Small intestine (tissue), 7 donors: ENCODE results near the gene LBH. TPM values are rescaled to one million over a fixed set of nuclear protein-coding genes. Genes with fewer than 3 reads are reported as not detected.

Experiments
- DNase-seq, 2 donors: peaks; one replicate each; pipeline versions ENCODE4 v3.0.0 to v3.0.0-alpha.2; 2013
- FAIRE-seq: peaks from 2 replicates; lab custom pipeline; 2012; peaks lifted over from hg19 to GRCh38; lab: Jason Lieb, UNC
- H3K27ac ChIP-seq, 3 donors: one replicate each; pipeline ENCODE4 v1.5.1; 2013; ENCODE audit warnings: low read length in 2 of 3, mild to moderate bottlenecking in 2 of 3, control low read depth in 1 of 3, inconsistent platforms in 1 of 3, low read depth in 1 of 3, moderate library complexity in 1 of 3
- H3K27me3 ChIP-seq, 3 donors: one replicate each; pipeline ENCODE4 v1.6.1; 2013; ENCODE audit warnings: low read length in 3 of 3, inconsistent platforms in 1 of 3; ENCODE audit not compliant: control insufficient read depth in 3 of 3, insufficient read depth in 3 of 3
- H3K36me3 ChIP-seq, 3 donors: one replicate each; pipeline ENCODE4 v1.6.1; 2013; ENCODE audit warnings: low read length in 3 of 3, inconsistent platforms in 1 of 3, low read depth in 1 of 3, mild to moderate bottlenecking in 1 of 3, moderate library complexity in 1 of 3; ENCODE audit not compliant: control insufficient read depth in 3 of 3, insufficient read depth in 2 of 3
- H3K4me1 ChIP-seq, 3 donors: one replicate each; pipeline ENCODE4 v1.6.1; 2013; ENCODE audit warnings: low read length in 2 of 3, inconsistent platforms in 1 of 3, low read depth in 1 of 3, mild to moderate bottlenecking in 1 of 3, moderate library complexity in 1 of 3; ENCODE audit not compliant: control insufficient read depth in 3 of 3, insufficient read depth in 2 of 3
- H3K4me3 ChIP-seq, 3 donors: one replicate each; pipeline ENCODE4 v1.5.1; 2013; ENCODE audit warnings: low read length in 3 of 3, control low read depth in 1 of 3, inconsistent platforms in 1 of 3, low read depth in 1 of 3, mild to moderate bottlenecking in 1 of 3, moderate library complexity in 1 of 3
- H3K9me3 ChIP-seq, 2 donors: one replicate each; pipeline ENCODE4 v1.6.1; 2013; ENCODE audit warnings: low read depth in 1 of 2, low read length in 1 of 2; ENCODE audit not compliant: control insufficient read depth in 2 of 2, insufficient read depth in 1 of 2
- WGBS, 3 donors: extraction: QIAGEN DNeasy Blood & Tissue Kit; methylation state at CpG; one replicate each; pipeline ENCODE4 v1.1.7; 2013; 5-methylcytosine and 5-hydroxymethylcytosine counted together
- polyA plus RNA-seq, 4 donors: library from polyadenylated mRNA; stranded (reverse) in 3 of 4; unstranded in 1 of 4; fragments of 200-250 nt in 3 of 4; fragments of 120-200 nt in 1 of 4; gene quantifications; one replicate each; pipeline versions ENCODE4 v1.2.1 to v1.2.3, GENCODE V29; 2013
- donor health status: healthy with polysubstance abuse.
- donor health status: control.
- donor health status: control.
- donor health status: Bipolar disorder and iron deficiency.
- donor health status: healthy.

LBH gene
- polyA plus RNA-seq, 4 donors = 3.8 to 17.6 (median 12.0) TPM

GRCh38 chr2:30226144-30227032, 4.9 kb upstream of the LBH start:
- peak overlapping the region; percentile 61 to 96 (median 74) for H3K27ac ChIP-seq
- H3K4me3 ChIP-seq = no peak overlapping the region
- no peaks in the 10 kb centered on the region for H3K36me3 ChIP-seq
- H3K4me1 ChIP-seq = peaks cover 7 to 19% (median 13%) of the 10 kb centered on the region in 3 donors
- DNase-seq = no peak
- no peaks in the 10 kb centered on the region for H3K9me3 ChIP-seq
- no peak for FAIRE-seq
- peaks cover 0 to 19% (median 0%) of the 10 kb centered on the region in 3 donors for H3K27me3 ChIP-seq
- 65 to 81% (median 70%) methylated on average over 10 of the region's 10 CpGs for WGBS, 3 donors

GRCh38 chr2:30229596-30229995, 1.7 kb upstream of the LBH start:
- H3K4me1 ChIP-seq = peaks cover 2 to 24% (median 13%) of the 10 kb centered on the region in 3 donors
- no peaks in the 10 kb centered on the region for H3K36me3 ChIP-seq
- H3K9me3 ChIP-seq = no peaks in the 10 kb centered on the region
- no peak for DNase-seq
- 79 to 92% (median 88%) methylated on average over 3 of the region's 3 CpGs for WGBS, 3 donors
- no peak for FAIRE-seq
- H3K27me3 ChIP-seq = peaks cover 0 to 46% (median 0%) of the 10 kb centered on the region in 3 donors
- H3K4me3 ChIP-seq = no peak overlapping the region
- no peak overlapping the region for H3K27ac ChIP-seq

GRCh38 chr2:30230497-30231211, 680 bp upstream of the LBH start:
- no peak for FAIRE-seq
- H3K4me1 ChIP-seq = peaks cover 0 to 20% (median 10%) of the 10 kb centered on the region in 3 donors

GRCh38 chr2:30231996-30232800, 864 bp downstream of the LBH start:
- Histone ChIP-seq H3K4me1 (peaks cover 0 to 20% (median under 1%) of the 10 kb centered on the region in 3 donors), H3K4me3 (peak overlapping the region; percentile 68 to 77 (median 72))

More at GRCh38 chr2:30230497-30231211, 680 bp upstream of the LBH start:
- no peak for DNase-seq
- 6 to 25% (median 20%) methylated on average over 49 to 50 of the region's 50 CpGs for WGBS, 3 donors
- H3K4me3 ChIP-seq = peak overlapping the region; percentile 40 to 72 (median 68)
- H3K36me3 ChIP-seq = peaks cover 0 to 7% (median 0%) of the 10 kb centered on the region in 3 donors
- H3K9me3 ChIP-seq = peaks cover 0 to under 1% of the 10 kb centered on the region in 2 donors
- peaks cover 0 to 46% (median 0%) of the 10 kb centered on the region in 3 donors for H3K27me3 ChIP-seq
- peak overlapping the region in 2 of 3 donors; percentile 76 to 94 for H3K27ac ChIP-seq

GRCh38 chr2:30232801-30233130, 1.4 kb downstream of the LBH start:
- peak overlapping the region; percentile 68 to 77 (median 72) for H3K4me3 ChIP-seq
- peaks cover 0 to 5% of the 10 kb centered on the region in 2 donors for H3K9me3 ChIP-seq
- H3K27me3 ChIP-seq = peaks cover 0 to 46% (median 0%) of the 10 kb centered on the region in 3 donors
- peaks cover 0 to 26% (median 6%) of the 10 kb centered on the region in 3 donors for H3K36me3 ChIP-seq
- FAIRE-seq (no peak), DNase-seq (no peak)
- H3K4me1 ChIP-seq = peaks cover 0 to 20% (median 0%) of the 10 kb centered on the region in 3 donors
- peak overlapping the region; percentile 52 to 94 (median 83) for H3K27ac ChIP-seq
- 2 to 3% (median 3%) methylated on average over 8 of the region's 8 CpGs for WGBS, 3 donors

More at GRCh38 chr2:30231996-30232800, 864 bp downstream of the LBH start:
- 0 to 1% (median 0%) methylated on average over 61 to 70 of the region's 70 CpGs for WGBS, 3 donors
- FAIRE-seq (no peak), DNase-seq (peak; percentile 55 to 70)
- Histone ChIP-seq H3K27me3 (peaks cover 0 to 46% (median 0%) of the 10 kb centered on the region in 3 donors), H3K9me3 (peaks cover 0 to 5% of the 10 kb centered on the region in 2 donors), H3K27ac (peak overlapping the region; percentile 52 to 94 (median 83)), H3K36me3 (peaks cover 0 to 20% (median 6%) of the 10 kb centered on the region in 3 donors)

GRCh38 chr2:30233271-30234009, 2.1 kb downstream of the LBH start:
- peaks cover 0 to 20% (median 0%) of the 10 kb centered on the region in 3 donors for H3K4me1 ChIP-seq
- peak overlapping the region in 1 of 3 donors; percentile 94 for H3K27ac ChIP-seq
- H3K27me3 ChIP-seq = peaks cover 0 to 46% (median 0%) of the 10 kb centered on the region in 3 donors
- FAIRE-seq (no peak), DNase-seq (no peak)
- 47 to 49% (median 47%) methylated on average over 4 of the region's 4 CpGs for WGBS, 3 donors
- peaks cover 0 to 33% (median 6%) of the 10 kb centered on the region in 3 donors for H3K36me3 ChIP-seq
- H3K4me3 ChIP-seq = peak overlapping the region; percentile 19 to 72 (median 68)
- H3K9me3 ChIP-seq = peaks cover 0 to 5% of the 10 kb centered on the region in 2 donors

GRCh38 chr2:30234180-30234971, 3.0 kb downstream of the LBH start:
- Histone ChIP-seq H3K27me3 (peaks cover 0 to 46% (median 0%) of the 10 kb centered on the region in 3 donors), H3K9me3 (peaks cover 0 to 5% of the 10 kb centered on the region in 2 donors), H3K27ac (peak overlapping the region in 1 of 3 donors; percentile 52), H3K4me1 (peaks cover 0 to 20% (median 0%) of the 10 kb centered on the region in 3 donors), H3K36me3 (peaks cover 0 to 37% (median 6%) of the 10 kb centered on the region in 3 donors), H3K4me3 (peak overlapping the region in 2 of 3 donors; percentile 9 to 35)
- 26 to 29% (median 29%) methylated on average over 12 of the region's 12 CpGs for WGBS, 3 donors
- peak in 1 of 2 donors; percentile 58 for DNase-seq
- no peak for FAIRE-seq
